ENCODE measurements around the gene PKNOX2.

- TF ChIP-seq CTCF (IDR thresholded peaks at IDR 0.05 in 2 of 3, conservative IDR thresholded peaks at IDR 0.05 in 1 of 3; ENCODE audit: insufficient read depth in 2 of 3, low read depth in 1 of 3, low read length in 3 of 3) = no peak
- TF ChIP-seq SAP30 (IDR thresholded peaks at IDR 0.05; ENCODE audit: borderline replicate concordance, insufficient read depth, low read depth, low read length, poor library complexity, severe bottlenecking) = no peak
These were observed 134.6 kb downstream of the PKNOX2 start for GRCh38 chr11:125299061-125299615.
